Activated T-helper 2 cell treated with anti-CD3 and anti-CD28 coated beads, Interferon-gamma antibody, Interleukin-2, Interleukin-4, amounts not matched to agents 10 μg/mL and 5 μg/mL and 100 μg/mL, durations not matched to agents 14 hours and 24 hours and 36 hours (primary cell): ENCODE data around the gene CAPN13. TPM values are rescaled to one million over a fixed set of nuclear protein-coding genes. Genes with fewer than 3 reads are reported as not detected.
"Not testable (repeated sequence)": the region's sequence is repeated elsewhere in the genome, so short reads cannot be mapped to it uniquely, and the experiment has no call there.

Experiments used
- DNase-seq: peaks from one replicate; pipeline ENCODE4 v3.0.0; 2021; ENCODE audit warnings: low spot score
- H3K27ac Mint-ChIP-seq: one replicate; pipeline ENCODE4 v1.8.0; 2021; ENCODE audit warnings: mixed read lengths
- H3K27me3 Mint-ChIP-seq: one replicate; pipeline ENCODE4 v1.8.0; 2021; ENCODE audit warnings: low read depth, mixed read lengths
- H3K36me3 Mint-ChIP-seq: one replicate; pipeline ENCODE4 v1.8.0; 2021; ENCODE audit warnings: low read depth, mixed read lengths
- H3K4me1 Mint-ChIP-seq: one replicate; pipeline ENCODE4 v1.8.0; 2021; ENCODE audit warnings: low read depth, mixed read lengths
- H3K4me3 Mint-ChIP-seq: one replicate; pipeline ENCODE4 v1.8.0; 2021; ENCODE audit warnings: low read depth, mild to moderate bottlenecking, moderate library complexity, mixed read lengths
- H3K9me3 Mint-ChIP-seq: one replicate; pipeline ENCODE4 v1.8.0; 2021; ENCODE audit warnings: mixed read lengths
- intact Hi-C: fragments of 100-400 bp; cut with micrococcal nuclease; formaldehyde crosslinking; loops from one replicate; pipeline ENCODE4 v1.15.1; 2023
- total RNA-seq: library from RNA; stranded (reverse); gene quantifications from 2 replicates; pipeline ENCODE4 v1.2.3, GENCODE V29; 2022

Gene CAPN13
- total RNA-seq, 1 donor from 2014 or later, result not detected

- Mint-ChIP-seq H3K9me3 (no peaks in the 10 kb centered on the region), H3K4me1 (peaks cover 3% of the 10 kb centered on the region), H3K27ac (no peak overlapping the region), H3K4me3 (no peak overlapping the region), H3K36me3 (no peaks in the 10 kb centered on the region), H3K27me3 (no peaks in the 10 kb centered on the region)
- intact Hi-C loops, result no loop called here
- no peak for DNase-seq
Measured at GRCh38 chr2:30709516-30709915, 97.7 kb downstream of the CAPN13 start.

GRCh38 chr2:30708491-30709290, 98.6 kb downstream of the CAPN13 start:
- peaks cover under 1% of the 10 kb centered on the region for H3K4me1 Mint-ChIP-seq
- peak; percentile 6 for DNase-seq
- intact Hi-C loops, result no loop called here
- H3K27me3 Mint-ChIP-seq, result no peaks in the 10 kb centered on the region
- H3K27ac Mint-ChIP-seq, result no peak overlapping the region
- H3K36me3 Mint-ChIP-seq, result no peaks in the 10 kb centered on the region
- H3K9me3 Mint-ChIP-seq, result no peaks in the 10 kb centered on the region
- no peak overlapping the region for H3K4me3 Mint-ChIP-seq

GRCh38 chr2:30707304-30707903, 99.8 kb downstream of the CAPN13 start:
- Mint-ChIP-seq H3K4me1 (no peaks in the 10 kb centered on the region), H3K9me3 (peaks cover 9% of the 10 kb centered on the region), H3K27ac (no peak overlapping the region), H3K27me3 (peaks cover 2% of the 10 kb centered on the region), H3K4me3 (no peak overlapping the region), H3K36me3 (no peaks in the 10 kb centered on the region)
- DNase-seq, result no peak
- intact Hi-C loops, result loop anchor here (1.0 kb wide), 2 partner anchors 499 to 542 kb away; no protein-coding TSS in a partner anchor

GRCh38 chr2:30706534-30707303, 100.5 kb downstream of the CAPN13 start:
- no peak overlapping the region for H3K27ac Mint-ChIP-seq
- H3K4me3 Mint-ChIP-seq, result no peak overlapping the region
- H3K36me3 Mint-ChIP-seq, result no peaks in the 10 kb centered on the region
- intact Hi-C loops, result loop anchor here (1.0 kb wide), 2 partner anchors 498 to 541 kb away; no protein-coding TSS in a partner anchor
- H3K9me3 Mint-ChIP-seq, result peaks cover 16% of the 10 kb centered on the region
- no peaks in the 10 kb centered on the region for H3K4me1 Mint-ChIP-seq
- peak; percentile 49 for DNase-seq
- peaks cover 6% of the 10 kb centered on the region for H3K27me3 Mint-ChIP-seq

- Mint-ChIP-seq H3K27ac (no peak overlapping the region), H3K27me3 (peaks cover 6% of the 10 kb centered on the region), H3K36me3 (no peaks in the 10 kb centered on the region), H3K9me3 (peaks cover 21% of the 10 kb centered on the region), H3K4me1 (no peaks in the 10 kb centered on the region), H3K4me3 (no peak overlapping the region)
- DNase-seq, result peak; percentile 4
- intact Hi-C loops, result no loop called here
Measured at GRCh38 chr2:30705711-30706533, 101.3 kb downstream of the CAPN13 start.

GRCh38 chr2:30705056-30705455, 102.2 kb downstream of the CAPN13 start:
- Mint-ChIP-seq H3K9me3 (peaks cover 24% of the 10 kb centered on the region), H3K27ac (no peak overlapping the region), H3K4me1 (no peaks in the 10 kb centered on the region), H3K27me3 (peaks cover 7% of the 10 kb centered on the region), H3K36me3 (no peaks in the 10 kb centered on the region), H3K4me3 (no peak overlapping the region)
- DNase-seq, result no peak
- intact Hi-C loops, result no loop called here

GRCh38 chr2:30704309-30705020, 102.8 kb downstream of the CAPN13 start:
- DNase-seq, result no peak
- no peak overlapping the region for H3K27ac Mint-ChIP-seq
- intact Hi-C loops, result no loop called here
- H3K36me3 Mint-ChIP-seq, result no peaks in the 10 kb centered on the region
- no peaks in the 10 kb centered on the region for H3K4me1 Mint-ChIP-seq
- peaks cover 8% of the 10 kb centered on the region for H3K27me3 Mint-ChIP-seq
- H3K9me3 Mint-ChIP-seq, result peaks cover 24% of the 10 kb centered on the region
- no peak overlapping the region for H3K4me3 Mint-ChIP-seq

GRCh38 chr2:30702694-30703093, 104.6 kb downstream of the CAPN13 start:
- Mint-ChIP-seq H3K36me3 (no peaks in the 10 kb centered on the region), H3K4me1 (no peaks in the 10 kb centered on the region), H3K27me3 (peaks cover 8% of the 10 kb centered on the region), H3K27ac (no peak overlapping the region), H3K4me3 (no peak overlapping the region), H3K9me3 (peaks cover 24% of the 10 kb centered on the region)
- DNase-seq, result no peak
- intact Hi-C loops, result no loop called here

GRCh38 chr2:30701782-30702181, 105.5 kb downstream of the CAPN13 start:
- Mint-ChIP-seq H3K27me3 (peaks cover 8% of the 10 kb centered on the region), H3K4me3 (no peak overlapping the region), H3K27ac (no peak overlapping the region), H3K9me3 (peaks cover 24% of the 10 kb centered on the region), H3K4me1 (no peaks in the 10 kb centered on the region), H3K36me3 (no peaks in the 10 kb centered on the region)
- DNase-seq, result no peak
- intact Hi-C loops, result no loop called here

GRCh38 chr2:30697242-30698103, 109.8 kb downstream of the CAPN13 start:
- DNase-seq, H3K27me3 Mint-ChIP-seq, H3K4me1 Mint-ChIP-seq, H3K36me3 Mint-ChIP-seq, H3K4me3 Mint-ChIP-seq, intact Hi-C loops, H3K27ac Mint-ChIP-seq: not testable (repeated sequence)
- peaks cover 16% of the 10 kb centered on the region for H3K9me3 Mint-ChIP-seq

- peak; percentile 4 for DNase-seq
- Mint-ChIP-seq H3K36me3 (no peaks in the 10 kb centered on the region), H3K4me3 (no peak overlapping the region), H3K27ac (no peak overlapping the region), H3K27me3 (peaks cover 4% of the 10 kb centered on the region), H3K9me3 (peaks cover 1% of the 10 kb centered on the region), H3K4me1 (no peaks in the 10 kb centered on the region)
- intact Hi-C loops, result no loop called here
Measured at GRCh38 chr2:30695749-30696148, 111.5 kb downstream of the CAPN13 start.
